ENCODE measurements around the gene TMEM108.

- TF ChIP-seq POLR2A (IDR thresholded peaks at IDR 0.05; ENCODE audit: low read depth, low read length), result no peak
- no peak for TF ChIP-seq FOS (IDR thresholded peaks at IDR 0.05; ENCODE audit: low read depth, low read length)
- TF ChIP-seq CTCF (conservative IDR thresholded peaks at IDR 0.05; ENCODE audit: low read depth, low read length), result no peak
- TF ChIP-seq RFX5 (IDR thresholded peaks at IDR 0.05; ENCODE audit: low read depth, low read length), result no peak
- no peak for TF ChIP-seq ELK1 (IDR thresholded peaks at IDR 0.05; ENCODE audit: borderline replicate concordance, low read depth, low read length)
- no peak for TF ChIP-seq CEBPB (IDR thresholded peaks at IDR 0.05; ENCODE audit: low read depth, low read length)
- no peak for TF ChIP-seq USF2 (IDR thresholded peaks at IDR 0.05; ENCODE audit: low read depth, low read length)
- no peak for TF ChIP-seq NFE2L2 (IDR thresholded peaks at IDR 0.05; ENCODE audit: low read depth, low read length)
- no peak for TF ChIP-seq RCOR1 (IDR thresholded peaks at IDR 0.05; ENCODE audit: insufficient replicate concordance, low read length)
- TF ChIP-seq RAD21 (IDR thresholded peaks at IDR 0.05; ENCODE audit: low read length), result no peak
Observed at GRCh38 chr3:133269393-133269792, 231.2 kb downstream of the TMEM108 start.
